Tibial nerve (tissue), 4 donors: ENCODE measurements around the gene ARHGAP21.

Source experiments
- CTCF ChIP-seq, 5 experiments: fragments of 200-600 bp in 3 of 5; fragments of 450-650 bp in 2 of 5; sonication (generic) in 3 of 5; IDR thresholded peaks; one replicate each; pipeline ENCODE4 v1.5.1; 2016 to 2019; ENCODE audit warnings: antibody characterized with exemption in 5 of 5, mild to moderate bottlenecking in 3 of 5, moderate library complexity in 2 of 5
- EP300 ChIP-seq, 2 donors: sonication (generic); formaldehyde crosslinking; IDR thresholded peaks; one replicate each; pipeline ENCODE4 v1.6.1; 2017; ENCODE audit warnings: antibody characterized with exemption in 2 of 2, mild to moderate bottlenecking in 1 of 2
- POLR2A ChIP-seq, 2 donors: fragments of 450-650 bp; IDR thresholded peaks; one replicate each; pipeline ENCODE4 v1.6.1; 2017; ENCODE audit warnings: antibody characterized with exemption in 2 of 2, mild to moderate bottlenecking in 2 of 2, moderate library complexity in 2 of 2

- TF ChIP-seq CTCF (IDR thresholded peaks at IDR 0.05) (no peak), POLR2A (IDR thresholded peaks at IDR 0.05) (no peak), EP300 (IDR thresholded peaks at IDR 0.05) (no peak)
Observed at GRCh38 chr10:24574578-24575155, 149.0 kb downstream of the ARHGAP21 start.
